Adrenal gland (tissue), 12 donors: Measurements from ENCODE around the gene KIAA0753. TPM values are rescaled to one million over a fixed set of nuclear protein-coding genes. Genes with fewer than 3 reads are reported as not detected.

Experiments
- DNase-seq, 7 donors: peaks; one replicate each; pipeline ENCODE4 v3.0.0-alpha.2; 2019 to 2020
- H3K27ac ChIP-seq, 5 donors: fragments of 200-600 bp; sonication (generic) in 4 of 5; 1 replicate in 3 of 5; 2 replicates in 2 of 5; pipeline versions ENCODE4 v1.5.1 to v1.8.0; 2016 to 2020; ENCODE audit warnings: mild to moderate bottlenecking in 1 of 5
- H3K27me3 ChIP-seq: fragments of 200-600 bp; 2 replicates; pipeline ENCODE4 v1.8.0; 2021
- H3K36me3 ChIP-seq, 2 donors: fragments of 200-600 bp; replicated peaks in 1 of 2; 1 replicate in 1 of 2; 2 replicates in 1 of 2; pipeline versions ENCODE4 v1.5.1 to v1.8.0; 2018 to 2022
- H3K4me1 ChIP-seq, 2 donors: fragments of 200-600 bp; replicated peaks in 1 of 2; 1 replicate in 1 of 2; 2 replicates in 1 of 2; pipeline versions ENCODE4 v1.5.1 to v1.8.0; 2018 to 2021
- H3K4me3 ChIP-seq, 4 donors: fragments of 200-600 bp; sonication (generic) in 3 of 4; one replicate each; pipeline ENCODE4 v1.5.1; 2016 to 2018
- H3K9me3 ChIP-seq, 3 donors: fragments of 200-600 bp; sonication (generic) in 1 of 3; replicated peaks in 1 of 3; 1 replicate in 2 of 3; 2 replicates in 1 of 3; pipeline versions ENCODE4 v1.5.1 to v1.8.0; 2016 to 2021
- POLR2A ChIP-seq, 2 donors: fragments of 450-650 bp; IDR thresholded peaks; one replicate each; pipeline ENCODE4 v1.6.1; 2017; ENCODE audit warnings: antibody characterized with exemption in 2 of 2, mild to moderate bottlenecking in 2 of 2, moderate library complexity in 1 of 2
- WGBS, 4 donors: extraction: QIAGEN DNeasy Blood & Tissue Kit in 2 of 4; methylation state at CpG; one replicate each; pipeline versions ENCODE4 v1.1.5 to v1.1.7; 2013 to 2017; 5-methylcytosine and 5-hydroxymethylcytosine counted together
- intact Hi-C, 2 donors: fragments of 100-400 bp; cut with DNase I; formaldehyde crosslinking; loops; one replicate each; pipeline versions ENCODE4 v1.14.1 to v1.15.0; 2022 to 2023
- polyA plus RNA-seq, 3 donors: library from polyadenylated mRNA; stranded (reverse); fragments of 200-250 nt in 2 of 3; fragments of 350-450 nt in 1 of 3; fragmentation: Illumina TruSeq in 1 of 3; extraction: RNeasy Lipid Tissue Mini Kit (QIAGEN cat#74804) in 1 of 3; gene quantifications; one replicate each; pipeline ENCODE4 v1.2.3, GENCODE V29; 2013 to 2014
- total RNA-seq, 9 donors: library from RNA; depleted of rRNA in 4 of 9; stranded (reverse); fragments of >200 nt in 4 of 9; fragments of 120-200 nt in 1 of 9; fragmentation: NEBNext Ultra II Directional in 1 of 9; extraction: Animal tissue kit (Norgen Biotek cat#: 25700) in 1 of 9; gene quantifications; one replicate each; pipeline versions ENCODE4 v1.1.0 to v1.2.4, GENCODE V29; 2013 to 2023
- TF ChIP-seq, protein P1 (sequence below), 6 experiments: fragments of 450-650 bp in 4 of 6; fragments of 200-600 bp in 2 of 6; sonication (generic) in 1 of 6; IDR thresholded peaks; 1 replicate in 5 of 6; 2 replicates in 1 of 6; pipeline versions ENCODE4 v1.5.1 to v1.8.0; 2016 to 2021; ENCODE audit warnings: antibody characterized with exemption in 6 of 6, mild to moderate bottlenecking in 2 of 6, moderate library complexity in 1 of 6
- donor health status: healthy with polysubstance abuse.
- donor health status: Bipolar disorder and iron deficiency.
- donor health status: DM: yes; HTN: yes; CAD: no.
- donor health status: DM: no; HTN: no; CAD: no.
- donor health status: DM: no; HTN: no; CAD: no.
- donor health status: DM: yes; HTN: yes; CAD: no.

The KIAA0753 gene
- total and polyA plus RNA-seq, 12 donors: 5.1 to 21.8 (median 13.1) TPM

DNA sequence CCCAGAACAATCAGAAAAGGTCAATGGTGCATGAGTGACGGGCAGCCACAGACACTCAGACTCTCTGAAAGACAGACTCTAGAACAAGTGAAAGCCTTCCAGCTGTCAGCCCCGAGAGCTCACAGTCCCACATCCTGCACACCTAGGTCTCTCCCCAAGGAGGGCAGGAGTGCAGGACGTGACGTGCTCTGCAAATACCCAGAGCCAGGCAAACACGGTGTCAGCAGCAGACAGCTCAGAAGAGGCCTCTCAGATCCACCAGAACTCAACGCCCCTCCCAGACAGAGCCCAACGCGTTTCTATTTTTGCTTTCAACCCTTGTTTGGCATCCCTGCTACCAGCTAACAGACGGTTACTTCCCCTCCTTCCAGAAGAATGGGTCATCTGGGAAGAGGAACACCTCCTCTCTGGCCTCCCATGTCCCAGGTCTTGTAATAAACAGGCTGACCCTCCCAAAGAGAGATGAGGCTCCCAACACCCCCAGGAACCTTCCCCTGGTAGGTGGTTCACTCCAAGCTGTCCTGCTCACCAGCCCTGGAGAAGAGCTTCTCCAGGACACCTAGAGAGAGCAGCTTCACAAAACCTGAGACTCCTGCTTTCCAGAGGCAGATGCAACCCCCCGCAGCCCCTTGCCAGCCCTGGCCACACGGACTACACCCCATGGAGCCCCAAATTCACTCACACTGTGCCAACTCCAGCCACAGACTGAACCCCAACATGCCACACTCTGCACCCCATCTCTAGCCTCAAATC lies 91.8 kb downstream of the KIAA0753 start:
- H3K4me1 ChIP-seq: no peaks in the 10 kb centered on the region
- no peaks in the 10 kb centered on the region for H3K9me3 ChIP-seq
- no peak for DNase-seq
- WGBS, 4 donors: 60 to 70% (median 69%) methylated on average over 11 of the region's 11 CpGs
- H3K36me3 ChIP-seq: no peaks in the 10 kb centered on the region
- H3K4me3 ChIP-seq: no peak overlapping the region
- no peaks in the 10 kb centered on the region for H3K27me3 ChIP-seq
- TF ChIP-seq, protein P1, sequence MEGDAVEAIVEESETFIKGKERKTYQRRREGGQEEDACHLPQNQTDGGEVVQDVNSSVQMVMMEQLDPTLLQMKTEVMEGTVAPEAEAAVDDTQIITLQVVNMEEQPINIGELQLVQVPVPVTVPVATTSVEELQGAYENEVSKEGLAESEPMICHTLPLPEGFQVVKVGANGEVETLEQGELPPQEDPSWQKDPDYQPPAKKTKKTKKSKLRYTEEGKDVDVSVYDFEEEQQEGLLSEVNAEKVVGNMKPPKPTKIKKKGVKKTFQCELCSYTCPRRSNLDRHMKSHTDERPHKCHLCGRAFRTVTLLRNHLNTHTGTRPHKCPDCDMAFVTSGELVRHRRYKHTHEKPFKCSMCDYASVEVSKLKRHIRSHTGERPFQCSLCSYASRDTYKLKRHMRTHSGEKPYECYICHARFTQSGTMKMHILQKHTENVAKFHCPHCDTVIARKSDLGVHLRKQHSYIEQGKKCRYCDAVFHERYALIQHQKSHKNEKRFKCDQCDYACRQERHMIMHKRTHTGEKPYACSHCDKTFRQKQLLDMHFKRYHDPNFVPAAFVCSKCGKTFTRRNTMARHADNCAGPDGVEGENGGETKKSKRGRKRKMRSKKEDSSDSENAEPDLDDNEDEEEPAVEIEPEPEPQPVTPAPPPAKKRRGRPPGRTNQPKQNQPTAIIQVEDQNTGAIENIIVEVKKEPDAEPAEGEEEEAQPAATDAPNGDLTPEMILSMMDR (IDR thresholded peaks at IDR 0.05): no peak
- TF ChIP-seq POLR2A (IDR thresholded peaks at IDR 0.05): no peak
- peak overlapping the region in 1 of 5 donors; percentile 14 for H3K27ac ChIP-seq
- intact Hi-C loops: no loop called here

DNA sequence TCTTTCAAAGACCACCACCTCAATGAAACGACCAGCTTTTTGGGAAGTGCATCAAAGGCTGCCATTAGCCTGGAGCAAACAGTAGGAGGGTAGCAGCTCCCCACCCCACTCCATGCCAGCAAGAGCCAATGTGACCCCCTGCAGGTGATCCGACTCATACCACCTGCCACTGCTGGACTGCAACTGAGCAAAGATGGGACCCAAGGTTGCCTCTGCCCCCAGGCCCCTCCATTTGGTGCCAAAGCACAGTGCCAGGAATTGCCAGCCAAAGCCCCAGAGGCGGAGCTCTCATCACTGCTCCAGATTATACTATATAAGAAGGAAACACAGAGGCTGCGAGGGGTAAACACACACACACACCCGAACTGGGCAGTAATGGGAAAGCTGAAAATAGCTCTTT lies 92.5 kb downstream of the KIAA0753 start:
- H3K4me1 ChIP-seq: no peaks in the 10 kb centered on the region
- no peak overlapping the region for H3K4me3 ChIP-seq
- DNase-seq: no peak
- H3K27ac ChIP-seq: no peak overlapping the region
- intact Hi-C loops: no loop called here
- TF ChIP-seq, protein P1 (IDR thresholded peaks at IDR 0.05): no peak
- TF ChIP-seq POLR2A (IDR thresholded peaks at IDR 0.05): no peak
- no peaks in the 10 kb centered on the region for H3K27me3 ChIP-seq
- no peaks in the 10 kb centered on the region for H3K36me3 ChIP-seq
- no peaks in the 10 kb centered on the region for H3K9me3 ChIP-seq
- WGBS, 4 donors: 72 to 83% (median 77%) methylated on average over 3 to 5 of the region's 5 CpGs

GRCh38 chr17:6547336-6547735 lies 93.2 kb downstream of the KIAA0753 start:
- H3K27me3 ChIP-seq: no peaks in the 10 kb centered on the region
- H3K4me1 ChIP-seq: no peaks in the 10 kb centered on the region
- H3K9me3 ChIP-seq: no peaks in the 10 kb centered on the region
- H3K27ac ChIP-seq: no peak overlapping the region
- no peak for DNase-seq
- TF ChIP-seq POLR2A (IDR thresholded peaks at IDR 0.05): no peak
- TF ChIP-seq, protein P1 (IDR thresholded peaks at IDR 0.05): no peak
- intact Hi-C loops: no loop called here
- 92 to 96% (median 93%) methylated on average over 6 of the region's 6 CpGs for WGBS, 4 donors
- no peaks in the 10 kb centered on the region for H3K36me3 ChIP-seq
- no peak overlapping the region for H3K4me3 ChIP-seq

DNA sequence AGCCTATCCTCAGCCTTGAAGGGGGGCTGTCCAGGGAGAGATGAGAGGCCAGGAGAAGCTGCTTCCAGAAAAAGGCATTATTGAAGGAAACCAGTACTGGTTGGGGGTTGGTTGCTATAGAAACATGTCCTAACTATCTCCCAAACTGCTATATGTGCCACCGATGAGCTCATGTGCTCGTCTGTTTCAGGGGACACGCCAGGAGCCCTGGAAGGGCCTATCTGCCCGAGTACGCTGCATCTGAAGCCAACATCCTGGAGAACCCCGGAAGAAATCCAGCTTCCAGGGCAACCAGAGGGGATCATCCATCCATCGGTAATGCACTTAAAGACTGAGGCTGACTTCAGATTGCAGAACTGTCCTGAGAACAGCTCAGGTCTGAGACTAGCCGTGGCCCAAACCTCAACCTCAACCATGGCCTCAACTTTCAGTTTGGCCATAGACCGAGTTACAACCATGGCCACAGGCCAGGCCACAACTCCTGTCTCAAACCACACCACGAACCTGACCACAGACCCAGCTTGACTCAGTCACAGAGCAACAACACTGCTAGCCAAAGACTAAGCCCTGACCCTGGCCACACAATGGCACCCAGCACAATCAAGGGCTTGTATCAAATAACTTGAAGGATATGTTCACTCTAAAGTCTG lies 94.3 kb downstream of the KIAA0753 start:
- no peaks in the 10 kb centered on the region for H3K27me3 ChIP-seq
- no peak overlapping the region for H3K27ac ChIP-seq
- no peaks in the 10 kb centered on the region for H3K36me3 ChIP-seq
- no peak overlapping the region for H3K4me3 ChIP-seq
- DNase-seq: no peak
- intact Hi-C loops: no loop called here
- no peak for TF ChIP-seq POLR2A (IDR thresholded peaks at IDR 0.05)
- TF ChIP-seq, protein P1 (IDR thresholded peaks at IDR 0.05): no peak
- H3K4me1 ChIP-seq: no peaks in the 10 kb centered on the region
- 86 to 95% (median 89%) methylated on average over 3 to 10 of the region's 10 CpGs for WGBS, 4 donors
- H3K9me3 ChIP-seq: no peaks in the 10 kb centered on the region
